HepG2 (cell line): Measurements from ENCODE around the gene AP3D1. TPM values are rescaled to one million over a fixed set of nuclear protein-coding genes. Genes with fewer than 3 reads are reported as not detected.

ENCODE experiments used
- CCDC6 ChIP-seq: sonication (generic); formaldehyde crosslinking; IDR thresholded peaks from 2 replicates; pipeline ENCODE4 v1.8.1; 2022; ENCODE audit warnings: mild to moderate bottlenecking, missing genetic modification reagents, moderate library complexity
- DRAP1 ChIP-seq: IDR thresholded peaks from 2 replicates; pipeline ENCODE4 v1.6.1; 2016; ENCODE audit warnings: missing genetic modification reagents, missing compliant biosample characterization
- FOSL1 ChIP-seq: sonication (generic); formaldehyde crosslinking; IDR thresholded peaks from 2 replicates; pipeline ENCODE4 v1.9.0; 2021; ENCODE audit warnings: missing genetic modification reagents, borderline replicate concordance
- HNF1B ChIP-seq: sonication (generic); formaldehyde crosslinking; IDR thresholded peaks from 2 replicates; pipeline ENCODE4 v1.5.1; 2020; ENCODE audit warnings: mild to moderate bottlenecking, moderate library complexity, missing genetic modification reagents
- MBNL3 ChIP-seq: fragments of 250-450 bp; sonication (Bioruptor Pico); conservative IDR thresholded peaks from 2 replicates; pipeline ENCODE4 v1.8.0; 2022; ENCODE audit warnings: mild to moderate bottlenecking, inconsistent platforms
- MIXL1 ChIP-seq: IDR thresholded peaks from 2 replicates; pipeline ENCODE4 v1.6.1; 2016
- MTA1 ChIP-seq: sonication (generic); formaldehyde crosslinking; IDR thresholded peaks from 2 replicates; pipeline ENCODE4 v1.4.0; 2020; ENCODE audit warnings: missing genetic modification reagents, mild to moderate bottlenecking, borderline replicate concordance
- NR2F6 ChIP-seq, 2 experiments: IDR thresholded peaks; 2 replicates each; pipeline ENCODE4 v1.6.1; 2016; ENCODE audit warnings: antibody characterized with exemption in 1 of 2, mild to moderate bottlenecking in 1 of 2
- PCBP2 ChIP-seq: fragments of 200-400 bp; formaldehyde crosslinking; optimal IDR thresholded peaks from 2 replicates; pipeline ENCODE3; 2018; ENCODE audit warnings: low read length, low read depth; ENCODE audit not compliant: poor library complexity, severe bottlenecking
- POGZ ChIP-seq: sonication (generic); formaldehyde crosslinking; IDR thresholded peaks from 2 replicates; pipeline ENCODE4 v1.4.0; 2020; ENCODE audit warnings: mild to moderate bottlenecking, missing genetic modification reagents
- POLR2AphosphoS5 ChIP-seq: IDR thresholded peaks from 2 replicates; pipeline ENCODE4 v1.6.1; 2012; ENCODE audit warnings: low read depth, low read length
- TP53 ChIP-seq: sonication (generic); formaldehyde crosslinking; conservative IDR thresholded peaks from 2 replicates; pipeline ENCODE4 v1.4.0; 2020; ENCODE audit warnings: missing genetic modification reagents
- XBP1 ChIP-seq: sonication (generic); formaldehyde crosslinking; IDR thresholded peaks from 2 replicates; pipeline ENCODE4 v1.5.0; 2020; ENCODE audit warnings: missing genetic modification reagents
- YEATS2 ChIP-seq: sonication (generic); formaldehyde crosslinking; IDR thresholded peaks from 2 replicates; pipeline ENCODE4 v1.4.0; 2020; ENCODE audit warnings: missing genetic modification reagents, borderline replicate concordance
- ZNF234 ChIP-seq: sonication (generic); formaldehyde crosslinking; conservative IDR thresholded peaks from 2 replicates; pipeline ENCODE4 v1.5.1; 2020; ENCODE audit warnings: mild to moderate bottlenecking, missing genetic modification reagents
- ZNF251 ChIP-seq: sonication (generic); formaldehyde crosslinking; IDR thresholded peaks from 2 replicates; pipeline ENCODE4 v1.9.0; 2021; ENCODE audit warnings: mild to moderate bottlenecking, missing genetic modification reagents
- ZNF275 ChIP-seq: sonication (generic); formaldehyde crosslinking; IDR thresholded peaks from 2 replicates; pipeline ENCODE4 v1.8.0; 2022; ENCODE audit warnings: missing genetic modification reagents, mild to moderate bottlenecking, inconsistent platforms, borderline replicate concordance
- ZNF282 ChIP-seq: fragments of 450-650 bp; IDR thresholded peaks from 2 replicates; pipeline ENCODE4 v1.6.1; 2018; ENCODE audit not compliant: partially characterized antibody
- ZNF30 ChIP-seq: sonication (generic); formaldehyde crosslinking; IDR thresholded peaks from 2 replicates; pipeline ENCODE4 v1.5.0; 2020; ENCODE audit warnings: mild to moderate bottlenecking, missing genetic modification reagents
- ZNF33B ChIP-seq: sonication (generic); formaldehyde crosslinking; IDR thresholded peaks from 2 replicates; pipeline ENCODE4 v1.5.1; 2020; ENCODE audit warnings: mild to moderate bottlenecking, missing genetic modification reagents
- ZNF44 ChIP-seq: sonication (generic); formaldehyde crosslinking; IDR thresholded peaks from 2 replicates; pipeline ENCODE4 v1.5.1; 2020; ENCODE audit warnings: mild to moderate bottlenecking, missing genetic modification reagents
- ZNF710 ChIP-seq: sonication (generic); formaldehyde crosslinking; IDR thresholded peaks from 2 replicates; pipeline ENCODE4 v1.5.0; 2020; ENCODE audit warnings: mild to moderate bottlenecking, missing genetic modification reagents, borderline replicate concordance
- ZNF800 ChIP-seq: sonication (generic); formaldehyde crosslinking; IDR thresholded peaks from 2 replicates; pipeline ENCODE4 v1.4.0; 2020; ENCODE audit warnings: missing genetic modification reagents
- polyA plus RNA-seq, 8 experiments: library from polyadenylated mRNA; depleted of rRNA in 3 of 8; stranded (reverse) in 7 of 8; unstranded in 1 of 8; fragments of >200 nt; fragmentation: Illumina TruSeq in 4 of 8; extraction: Trizol in 4 of 8; gene quantifications; 2 replicates each; pipeline versions ENCODE4 v1.2.1 to v1.2.3, GENCODE V29; 2011 to 2016; ENCODE audit warnings: low read depth in 4 of 8, missing spikeins in 1 of 8, mixed read lengths in 1 of 8; ENCODE audit not compliant: insufficient read depth in 1 of 8
- total RNA-seq, 5 experiments: library from RNA; depleted of rRNA; stranded (reverse); fragments of >200 nt; fragmentation: Illumina TruSeq; extraction: Trizol; gene quantifications; 2 replicates each; pipeline ENCODE4 v1.2.3, GENCODE V29; 2016; ENCODE audit warnings: low read depth in 1 of 5

Gene AP3D1
- total and polyA plus RNA-seq, 2 of the 13 experiments (the other 11 are each of a cell fraction or from before 2014, with no cell fraction given), result 68.0 to 82.6 TPM

- TF ChIP-seq POLR2AphosphoS5, result peak; percentile 55; the same call in 1 of the 2 replicates
- TF ChIP-seq ZNF30, result no peak
- TF ChIP-seq DRAP1 (CRISPR knock-in tag), result 0 out of 2 replicates have a peak, but pooled peaks have one; percentile 26
- peak; percentile 88 for TF ChIP-seq PCBP2
- TF ChIP-seq ZNF33B, result no peak
- TF ChIP-seq ZNF800 (CRISPR knock-in tag), result no peak
- no peak for TF ChIP-seq XBP1
- no peak for TF ChIP-seq MIXL1
- TF ChIP-seq ZNF251 (CRISPR knock-in tag), result no peak
- TF ChIP-seq HNF1B (CRISPR knock-in tag), result no peak
- TF ChIP-seq NR2F6 (IDR thresholded peaks at IDR 0.05), result no peak
- TF ChIP-seq NR2F6 (CRISPR knock-in tag; IDR thresholded peaks at IDR 0.05), result no peak
- no peak for TF ChIP-seq MTA1
- TF ChIP-seq ZNF710 (CRISPR knock-in tag), result peak; percentile 83
- no peak for TF ChIP-seq ZNF44 (CRISPR knock-in tag)
- no peak for TF ChIP-seq ZNF275 (CRISPR knock-in tag)
- TF ChIP-seq ZNF234 (CRISPR knock-in tag), result no peak
- TF ChIP-seq POGZ (CRISPR knock-in tag), result no peak
- TF ChIP-seq TP53 (CRISPR knock-in tag), result no peak
- no peak for TF ChIP-seq ZNF282
- no peak for TF ChIP-seq MBNL3 (CRISPR knock-in tag)
- no peak for TF ChIP-seq YEATS2 (CRISPR knock-in tag)
- TF ChIP-seq FOSL1 (CRISPR knock-in tag), result no peak
- no peak for TF ChIP-seq CCDC6
These were observed 95.2 kb downstream of the AP3D1 start (continued) for GRCh38 chr19:2055931-2056836.
